Adrenal gland (tissue), 12 donors: ENCODE data around the gene GATA3. TPM values are rescaled to one million over a fixed set of nuclear protein-coding genes. Genes with fewer than 3 reads are reported as not detected.

ENCODE experiments used
- DNase-seq, 7 donors: peaks; one replicate each; pipeline ENCODE4 v3.0.0-alpha.2; 2019 to 2020
- H3K27ac ChIP-seq, 5 donors: fragments of 200-600 bp; sonication (generic) in 4 of 5; 1 replicate in 3 of 5; 2 replicates in 2 of 5; pipeline versions ENCODE4 v1.5.1 to v1.8.0; 2016 to 2020; ENCODE audit warnings: mild to moderate bottlenecking in 1 of 5
- H3K27me3 ChIP-seq: fragments of 200-600 bp; 2 replicates; pipeline ENCODE4 v1.8.0; 2021
- H3K36me3 ChIP-seq, 2 donors: fragments of 200-600 bp; replicated peaks in 1 of 2; 1 replicate in 1 of 2; 2 replicates in 1 of 2; pipeline versions ENCODE4 v1.5.1 to v1.8.0; 2018 to 2022
- H3K4me1 ChIP-seq, 2 donors: fragments of 200-600 bp; replicated peaks in 1 of 2; 1 replicate in 1 of 2; 2 replicates in 1 of 2; pipeline versions ENCODE4 v1.5.1 to v1.8.0; 2018 to 2021
- H3K4me3 ChIP-seq, 4 donors: fragments of 200-600 bp; sonication (generic) in 3 of 4; one replicate each; pipeline ENCODE4 v1.5.1; 2016 to 2018
- H3K9me3 ChIP-seq, 3 donors: fragments of 200-600 bp; sonication (generic) in 1 of 3; replicated peaks in 1 of 3; 1 replicate in 2 of 3; 2 replicates in 1 of 3; pipeline versions ENCODE4 v1.5.1 to v1.8.0; 2016 to 2021
- POLR2A ChIP-seq, 2 donors: fragments of 450-650 bp; IDR thresholded peaks; one replicate each; pipeline ENCODE4 v1.6.1; 2017; ENCODE audit warnings: antibody characterized with exemption in 2 of 2, mild to moderate bottlenecking in 2 of 2, moderate library complexity in 1 of 2
- WGBS, 4 donors: extraction: QIAGEN DNeasy Blood & Tissue Kit in 2 of 4; methylation state at CpG; one replicate each; pipeline versions ENCODE4 v1.1.5 to v1.1.7; 2013 to 2017; 5-methylcytosine and 5-hydroxymethylcytosine counted together
- intact Hi-C, 2 donors: fragments of 100-400 bp; cut with DNase I; formaldehyde crosslinking; loops; one replicate each; pipeline versions ENCODE4 v1.14.1 to v1.15.0; 2022 to 2023
- polyA plus RNA-seq, 3 donors: library from polyadenylated mRNA; stranded (reverse); fragments of 200-250 nt in 2 of 3; fragments of 350-450 nt in 1 of 3; fragmentation: Illumina TruSeq in 1 of 3; extraction: RNeasy Lipid Tissue Mini Kit (QIAGEN cat#74804) in 1 of 3; gene quantifications; one replicate each; pipeline ENCODE4 v1.2.3, GENCODE V29; 2013 to 2014
- total RNA-seq, 9 donors: library from RNA; depleted of rRNA in 4 of 9; stranded (reverse); fragments of >200 nt in 4 of 9; fragments of 120-200 nt in 1 of 9; fragmentation: NEBNext Ultra II Directional in 1 of 9; extraction: Animal tissue kit (Norgen Biotek cat#: 25700) in 1 of 9; gene quantifications; one replicate each; pipeline versions ENCODE4 v1.1.0 to v1.2.4, GENCODE V29; 2013 to 2023
- TF ChIP-seq, protein P1 (sequence below), 6 experiments: fragments of 450-650 bp in 4 of 6; fragments of 200-600 bp in 2 of 6; sonication (generic) in 1 of 6; IDR thresholded peaks; 1 replicate in 5 of 6; 2 replicates in 1 of 6; pipeline versions ENCODE4 v1.5.1 to v1.8.0; 2016 to 2021; ENCODE audit warnings: antibody characterized with exemption in 6 of 6, mild to moderate bottlenecking in 2 of 6, moderate library complexity in 1 of 6
- donor health status: healthy with polysubstance abuse.
- donor health status: Bipolar disorder and iron deficiency.
- donor health status: DM: yes; HTN: yes; CAD: no.
- donor health status: DM: no; HTN: no; CAD: no.
- donor health status: DM: no; HTN: no; CAD: no.
- donor health status: DM: yes; HTN: yes; CAD: no.

The GATA3 gene
- total and polyA plus RNA-seq, 12 donors = 1.8 to 11.6 (median 4.7) TPM

DNA sequence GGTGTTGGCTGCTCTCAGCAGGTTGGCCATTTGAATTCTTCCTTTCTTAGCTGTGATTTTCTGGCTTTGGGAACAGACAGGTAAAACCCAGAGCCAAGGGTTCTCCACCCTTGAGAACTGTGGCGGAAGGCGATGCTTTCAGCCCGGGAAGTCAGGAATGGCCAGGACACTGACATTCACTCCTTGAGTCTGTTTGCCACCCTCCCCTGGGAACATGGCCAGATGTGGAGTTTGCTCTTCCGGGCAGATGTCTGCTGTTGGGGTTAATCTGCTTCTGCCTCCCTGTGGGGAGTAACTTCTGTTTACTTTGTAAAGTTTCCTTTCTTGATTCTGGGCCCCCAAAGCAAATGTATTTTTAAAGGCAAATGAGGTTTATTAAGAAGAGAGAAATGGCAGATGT is 17.7 kb downstream of the GATA3 start:
- TF ChIP-seq POLR2A (IDR thresholded peaks at IDR 0.05) = no peak
- TF ChIP-seq, protein P1, sequence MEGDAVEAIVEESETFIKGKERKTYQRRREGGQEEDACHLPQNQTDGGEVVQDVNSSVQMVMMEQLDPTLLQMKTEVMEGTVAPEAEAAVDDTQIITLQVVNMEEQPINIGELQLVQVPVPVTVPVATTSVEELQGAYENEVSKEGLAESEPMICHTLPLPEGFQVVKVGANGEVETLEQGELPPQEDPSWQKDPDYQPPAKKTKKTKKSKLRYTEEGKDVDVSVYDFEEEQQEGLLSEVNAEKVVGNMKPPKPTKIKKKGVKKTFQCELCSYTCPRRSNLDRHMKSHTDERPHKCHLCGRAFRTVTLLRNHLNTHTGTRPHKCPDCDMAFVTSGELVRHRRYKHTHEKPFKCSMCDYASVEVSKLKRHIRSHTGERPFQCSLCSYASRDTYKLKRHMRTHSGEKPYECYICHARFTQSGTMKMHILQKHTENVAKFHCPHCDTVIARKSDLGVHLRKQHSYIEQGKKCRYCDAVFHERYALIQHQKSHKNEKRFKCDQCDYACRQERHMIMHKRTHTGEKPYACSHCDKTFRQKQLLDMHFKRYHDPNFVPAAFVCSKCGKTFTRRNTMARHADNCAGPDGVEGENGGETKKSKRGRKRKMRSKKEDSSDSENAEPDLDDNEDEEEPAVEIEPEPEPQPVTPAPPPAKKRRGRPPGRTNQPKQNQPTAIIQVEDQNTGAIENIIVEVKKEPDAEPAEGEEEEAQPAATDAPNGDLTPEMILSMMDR (IDR thresholded peaks at IDR 0.05) = no peak
- Histone ChIP-seq H3K27me3 (no peaks in the 10 kb centered on the region), H3K4me1 (no peaks in the 10 kb centered on the region), H3K9me3 (no peaks in the 10 kb centered on the region), H3K27ac (no peak overlapping the region), H3K36me3 (peaks cover 0 to 8% of the 10 kb centered on the region in 2 donors), H3K4me3 (no peak overlapping the region)
- WGBS, 4 donors = 79 to 88% (median 83%) methylated on average over 4 of the region's 4 CpGs
- DNase-seq = no peak
- intact Hi-C loops = no loop called here

DNA sequence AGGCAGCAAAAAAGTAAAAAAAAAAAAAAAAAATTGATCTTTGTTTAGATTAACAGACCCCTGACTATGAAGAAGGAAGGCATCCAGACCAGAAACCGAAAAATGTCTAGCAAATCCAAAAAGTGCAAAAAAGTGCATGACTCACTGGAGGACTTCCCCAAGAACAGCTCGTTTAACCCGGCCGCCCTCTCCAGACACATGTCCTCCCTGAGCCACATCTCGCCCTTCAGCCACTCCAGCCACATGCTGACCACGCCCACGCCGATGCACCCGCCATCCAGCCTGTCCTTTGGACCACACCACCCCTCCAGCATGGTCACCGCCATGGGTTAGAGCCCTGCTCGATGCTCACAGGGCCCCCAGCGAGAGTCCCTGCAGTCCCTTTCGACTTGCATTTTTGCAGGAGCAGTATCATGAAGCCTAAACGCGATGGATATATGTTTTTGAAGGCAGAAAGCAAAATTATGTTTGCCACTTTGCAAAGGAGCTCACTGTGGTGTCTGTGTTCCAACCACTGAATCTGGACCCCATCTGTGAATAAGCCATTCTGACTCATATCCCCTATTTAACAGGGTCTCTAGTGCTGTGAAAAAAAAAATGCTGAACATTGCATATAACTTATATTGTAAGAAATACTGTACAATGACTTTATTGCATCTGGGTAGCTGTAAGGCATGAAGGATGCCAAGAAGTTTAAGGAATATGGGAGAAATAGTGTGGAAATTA is 19.4 kb downstream of the GATA3 start:
- no peaks in the 10 kb centered on the region for H3K27me3 ChIP-seq
- intact Hi-C loops = no loop called here
- no peak for DNase-seq
- no peaks in the 10 kb centered on the region for H3K9me3 ChIP-seq
- WGBS, 4 donors = 90 to 93% (median 93%) methylated on average over 15 of the region's 15 CpGs
- no peaks in the 10 kb centered on the region for H3K4me1 ChIP-seq
- H3K36me3 ChIP-seq = peaks cover 0 to 7% of the 10 kb centered on the region in 2 donors
- no peak overlapping the region for H3K27ac ChIP-seq
- H3K4me3 ChIP-seq = no peak overlapping the region
- TF ChIP-seq, protein P1 (IDR thresholded peaks at IDR 0.05) = no peak
- TF ChIP-seq POLR2A (IDR thresholded peaks at IDR 0.05) = no peak

DNA sequence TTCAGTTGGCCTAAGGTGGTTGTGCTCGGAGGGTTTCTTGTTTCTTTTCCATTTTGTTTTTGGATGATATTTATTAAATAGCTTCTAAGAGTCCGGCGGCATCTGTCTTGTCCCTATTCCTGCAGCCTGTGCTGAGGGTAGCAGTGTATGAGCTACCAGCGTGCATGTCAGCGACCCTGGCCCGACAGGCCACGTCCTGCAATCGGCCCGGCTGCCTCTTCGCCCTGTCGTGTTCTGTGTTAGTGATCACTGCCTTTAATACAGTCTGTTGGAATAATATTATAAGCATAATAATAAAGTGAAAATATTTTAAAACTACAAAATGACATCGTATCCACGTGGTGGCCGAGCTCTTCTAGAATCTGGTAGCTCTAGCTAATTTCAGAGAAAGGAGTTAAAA is 20.4 kb downstream of the GATA3 start:
- TF ChIP-seq POLR2A (IDR thresholded peaks at IDR 0.05) = no peak
- TF ChIP-seq, protein P1 (IDR thresholded peaks at IDR 0.05) = no peak
- Histone ChIP-seq H3K4me1 (no peaks in the 10 kb centered on the region), H3K36me3 (peaks cover 0 to under 1% of the 10 kb centered on the region in 2 donors), H3K9me3 (no peaks in the 10 kb centered on the region), H3K27me3 (no peaks in the 10 kb centered on the region), H3K4me3 (no peak overlapping the region), H3K27ac (no peak overlapping the region)
- WGBS, 4 donors = 81 to 93% (median 92%) methylated on average over 14 of the region's 14 CpGs
- DNase-seq = no peak
- intact Hi-C loops = no loop called here

DNA sequence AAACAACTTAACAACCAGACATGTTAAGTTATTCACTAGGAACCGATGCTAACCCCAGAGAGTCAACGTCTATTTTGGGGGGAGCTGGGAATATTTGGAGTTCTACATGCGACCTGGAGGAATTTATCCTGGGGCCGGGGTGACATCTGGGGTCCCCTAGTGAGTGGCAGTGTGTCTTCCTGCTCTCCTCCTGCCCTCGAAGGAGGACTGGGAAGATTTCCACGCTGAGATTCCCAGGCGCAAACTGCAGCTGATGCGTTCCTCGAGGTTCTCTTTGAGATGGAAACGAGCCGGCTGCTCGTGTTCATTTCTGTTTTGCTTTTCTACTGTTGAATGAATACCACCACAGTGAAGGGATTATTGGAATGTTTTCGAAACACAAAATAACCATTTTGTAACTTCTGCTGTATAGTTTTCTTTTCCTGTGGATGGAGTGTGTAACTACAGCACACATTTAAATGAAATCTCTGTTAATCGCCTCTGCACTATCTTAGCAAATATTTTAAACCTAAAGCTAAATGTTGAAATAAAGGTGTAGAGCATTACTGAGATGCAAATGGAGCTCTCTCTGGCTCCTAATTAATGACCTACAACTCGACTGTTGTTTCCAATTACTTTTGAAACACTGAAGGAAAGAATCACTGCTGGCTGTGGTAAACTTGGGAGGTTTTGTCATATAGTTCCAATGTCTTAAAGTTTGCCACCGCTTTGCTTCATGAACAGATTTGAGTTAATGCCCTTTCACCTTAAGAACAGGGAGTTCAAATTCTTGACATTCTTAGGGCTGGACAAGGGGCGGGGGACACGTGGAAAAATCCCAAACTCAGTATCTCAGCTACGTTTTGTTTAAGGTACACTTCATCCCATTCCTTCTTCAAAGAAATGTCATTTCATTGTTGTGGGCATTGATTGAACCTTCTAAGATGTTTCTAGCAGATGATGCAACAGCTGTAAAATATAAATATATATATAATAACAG is 21.1 kb downstream of the GATA3 start:
- H3K9me3 ChIP-seq = no peaks in the 10 kb centered on the region
- H3K27me3 ChIP-seq = no peaks in the 10 kb centered on the region
- 66 to 78% (median 72%) methylated on average over 19 of the region's 19 CpGs for WGBS, 4 donors
- intact Hi-C loops = no loop called here
- H3K36me3 ChIP-seq = no peaks in the 10 kb centered on the region
- TF ChIP-seq, protein P1 (IDR thresholded peaks at IDR 0.05) = no peak
- TF ChIP-seq POLR2A (IDR thresholded peaks at IDR 0.05) = no peak
- H3K4me1 ChIP-seq = no peaks in the 10 kb centered on the region
- DNase-seq = no peak
- H3K4me3 ChIP-seq = no peak overlapping the region
- no peak overlapping the region for H3K27ac ChIP-seq
